Thyroid gland (tissue), 4 donors: ENCODE results near the gene SLC38A11. TPM values are rescaled to one million over a fixed set of nuclear protein-coding genes. Genes with fewer than 3 reads are reported as not detected.

ENCODE experiments used
- DNase-seq, 2 donors: peaks; one replicate each; pipeline ENCODE4 v3.0.0-alpha.2; 2019
- H3K27ac ChIP-seq, 3 donors: fragments of 200-600 bp; sonication (generic); 1 replicate in 2 of 3; 2 replicates in 1 of 3; pipeline ENCODE4 v1.5.1; 2016 to 2019; ENCODE audit warnings: mild to moderate bottlenecking in 1 of 3, moderate library complexity in 1 of 3
- H3K27me3 ChIP-seq: fragments of 200-600 bp; sonication (generic); one replicate; pipeline ENCODE4 v1.5.1; 2019
- H3K36me3 ChIP-seq, 2 donors: fragments of 200-600 bp; sonication (generic); one replicate each; pipeline ENCODE4 v1.5.1; 2016 to 2019
- H3K4me1 ChIP-seq, 2 donors: fragments of 200-600 bp; sonication (generic); one replicate each; pipeline ENCODE4 v1.5.1; 2017 to 2019
- H3K4me3 ChIP-seq, 3 donors: fragments of 200-600 bp; sonication (generic); replicated peaks in 1 of 3; 1 replicate in 2 of 3; 2 replicates in 1 of 3; pipeline ENCODE4 v1.5.1; 2016; ENCODE audit warnings: mild to moderate bottlenecking in 1 of 3
- H3K9me3 ChIP-seq: fragments of 200-600 bp; sonication (generic); one replicate; pipeline ENCODE4 v1.5.1; 2017
- CTCF ChIP-seq, 6 experiments: fragments of 200-600 bp in 3 of 6; fragments of 450-650 bp in 3 of 6; sonication (generic) in 3 of 6; IDR thresholded peaks; one replicate each; pipeline ENCODE4 v1.5.1; 2016 to 2019; ENCODE audit warnings: antibody characterized with exemption in 6 of 6, mild to moderate bottlenecking in 2 of 6, inconsistent platforms in 1 of 6, moderate library complexity in 1 of 6
- POLR2A ChIP-seq, 2 donors: fragments of 450-650 bp; IDR thresholded peaks; one replicate each; pipeline ENCODE4 v1.6.1; 2017; ENCODE audit warnings: antibody characterized with exemption in 2 of 2, mild to moderate bottlenecking in 2 of 2, moderate library complexity in 1 of 2
- WGBS, 2 donors: methylation state at CpG; one replicate each; pipeline ENCODE4 v1.1.5; 2017; 5-methylcytosine and 5-hydroxymethylcytosine counted together
- intact Hi-C: fragments of 100-400 bp; cut with DNase I; formaldehyde crosslinking; loops from one replicate; pipeline ENCODE4 v1.15.1; 2023
- total RNA-seq, 4 donors: library from RNA; depleted of rRNA; stranded (reverse); fragments of >200 nt; gene quantifications; one replicate each; pipeline ENCODE4 v1.2.3, GENCODE V29; 2016

SLC38A11 gene
- total RNA-seq, 4 donors from 2014 or later, result 1.2 to 3.7 TPM; not detected in 2

GRCh38 chr2:164934401-164935117 lies 20.8 kb downstream of the SLC38A11 start:
- no peak for DNase-seq
- H3K4me1 ChIP-seq, result no peaks in the 10 kb centered on the region
- H3K4me3 ChIP-seq, result no peak overlapping the region
- 73 to 85% methylated on average over 5 of the region's 5 CpGs for WGBS, 2 donors
- intact Hi-C loops, result no loop called here
- no peaks in the 10 kb centered on the region for H3K36me3 ChIP-seq
- no peak overlapping the region for H3K27ac ChIP-seq
- no peak for TF ChIP-seq CTCF (IDR thresholded peaks at IDR 0.05)
- no peak for TF ChIP-seq POLR2A (IDR thresholded peaks at IDR 0.05)
- H3K27me3 ChIP-seq, result no peaks in the 10 kb centered on the region
- no peaks in the 10 kb centered on the region for H3K9me3 ChIP-seq

GRCh38 chr2:164933671-164934189 lies 21.6 kb downstream of the SLC38A11 start:
- DNase-seq, result no peak
- WGBS, 2 donors, result 84 to 92% methylated on average over 3 of the region's 3 CpGs
- Histone ChIP-seq H3K27ac (no peak overlapping the region), H3K9me3 (no peaks in the 10 kb centered on the region), H3K27me3 (no peaks in the 10 kb centered on the region), H3K4me1 (no peaks in the 10 kb centered on the region), H3K4me3 (no peak overlapping the region), H3K36me3 (no peaks in the 10 kb centered on the region)
- intact Hi-C loops, result no loop called here
- no peak for TF ChIP-seq POLR2A (IDR thresholded peaks at IDR 0.05)

GRCh38 chr2:164932377-164932776 lies 22.9 kb downstream of the SLC38A11 start:
- WGBS, 2 donors, result 81 to 87% methylated on average over 2 of the region's 2 CpGs
- TF ChIP-seq CTCF (IDR thresholded peaks at IDR 0.05) (no peak), POLR2A (IDR thresholded peaks at IDR 0.05) (no peak)
- Histone ChIP-seq H3K9me3 (no peaks in the 10 kb centered on the region), H3K27me3 (no peaks in the 10 kb centered on the region), H3K4me3 (no peak overlapping the region), H3K36me3 (no peaks in the 10 kb centered on the region), H3K27ac (no peak overlapping the region), H3K4me1 (no peaks in the 10 kb centered on the region)
- intact Hi-C loops, result no loop called here
- DNase-seq, result no peak

GRCh38 chr2:164928101-164928673 lies 27.1 kb downstream of the SLC38A11 start:
- Histone ChIP-seq H3K4me1 (no peaks in the 10 kb centered on the region), H3K4me3 (no peak overlapping the region), H3K27me3 (no peaks in the 10 kb centered on the region), H3K36me3 (no peaks in the 10 kb centered on the region), H3K27ac (no peak overlapping the region), H3K9me3 (no peaks in the 10 kb centered on the region)
- no peak for DNase-seq
- intact Hi-C loops, result no loop called here
- no peak for TF ChIP-seq CTCF (IDR thresholded peaks at IDR 0.05)
- no peak for TF ChIP-seq POLR2A (IDR thresholded peaks at IDR 0.05)

- no peaks in the 10 kb centered on the region for H3K4me1 ChIP-seq
- no peak overlapping the region for H3K27ac ChIP-seq
- no peak for TF ChIP-seq POLR2A (IDR thresholded peaks at IDR 0.05)
- TF ChIP-seq CTCF (IDR thresholded peaks at IDR 0.05), result no peak
- no peak for DNase-seq
- H3K4me3 ChIP-seq, result no peak overlapping the region
- H3K9me3 ChIP-seq, result no peaks in the 10 kb centered on the region
- intact Hi-C loops, result no loop called here
- H3K36me3 ChIP-seq, result no peaks in the 10 kb centered on the region
- no peaks in the 10 kb centered on the region for H3K27me3 ChIP-seq
- WGBS, 2 donors, result 52 to 60% methylated on average over 3 of the region's 3 CpGs
These were observed 33.2 kb downstream of the SLC38A11 start for GRCh38 chr2:164922134-164922533.
